PC-3 (cell line): ENCODE results near the gene RPL37. TPM values are rescaled to one million over a fixed set of nuclear protein-coding genes. Genes with fewer than 3 reads are reported as not detected.
"Not testable (repeated sequence)": the region's sequence is repeated elsewhere in the genome, so short reads cannot be mapped to it uniquely, and the experiment has no call there.

Experiments
- ATAC-seq: fragments of 200-7000 bp; cut with Tn5 transposase; 2 replicates; pipeline ENCODE4 v1.9.1; 2020; ENCODE audit warnings: mild to moderate bottlenecking, moderate library complexity
- BruUV-seq: library from RNA; stranded (reverse); fragments of 400-500 nt; replicated peaks from 2 replicates; lab custom pipeline; 2021; lab: Mats Ljungman, UMichigan
- CTCF ChIA-PET: fragments of 300-600 bp; sonication (Branson Sonifier 250); formaldehyde crosslinking; loops from one replicate; lab custom pipeline; 2022; ENCODE audit warnings: antibody characterized with exemption; lab: Charles Lee
- POLR2A ChIA-PET: fragments of 300-600 bp; sonication (Branson Sonifier 250); formaldehyde crosslinking; loops from one replicate; lab custom pipeline; 2022; ENCODE audit warnings: antibody characterized with exemption; ENCODE audit not compliant: unreplicated experiment; lab: Charles Lee
- DNase-seq: peaks from one replicate; pipeline ENCODE4 v3.0.0-alpha.2; 2015
- H2AFZ ChIP-seq: fragments of 300-600 bp; sonication (generic); 2 replicates; pipeline ENCODE4 v1.6.0; 2016; ENCODE audit warnings: antibody characterized with exemption, low read length
- H3F3A ChIP-seq: fragments of 300-600 bp; sonication (generic); one replicate; pipeline ENCODE4 v1.6.0; 2017; ENCODE audit warnings: antibody characterized with exemption, low read length, control low read depth, mild to moderate bottlenecking; ENCODE audit not compliant: unreplicated experiment
- H3K27ac ChIP-seq: fragments of 300-600 bp; sonication (generic); 2 replicates; pipeline ENCODE4 v1.5.1; 2016; ENCODE audit warnings: mild to moderate bottlenecking, low read length
- H3K27me3 ChIP-seq: fragments of 300-600 bp; sonication (generic); 2 replicates; pipeline ENCODE4 v1.6.1; 2016; ENCODE audit warnings: low read length, mixed read lengths
- H3K36me3 ChIP-seq: fragments of 300-600 bp; sonication (generic); 2 replicates; pipeline ENCODE4 v1.6.1; 2016; ENCODE audit warnings: low read depth, mixed run types, low read length, mixed read lengths
- H3K4me1 ChIP-seq: fragments of 300-600 bp; sonication (generic); 2 replicates; pipeline ENCODE4 v1.5.1; 2016; ENCODE audit warnings: low read length; ENCODE audit not compliant: insufficient read depth
- H3K4me2 ChIP-seq: fragments of 300-600 bp; sonication (generic); 2 replicates; pipeline ENCODE4 v1.6.0; 2016; ENCODE audit warnings: low read length
- H3K4me3 ChIP-seq: fragments of 300-600 bp; sonication (generic); 2 replicates; pipeline ENCODE4 v1.5.1; 2016; ENCODE audit warnings: mild to moderate bottlenecking, low read length, mixed read lengths
- H3K79me2 ChIP-seq: fragments of 300-600 bp; sonication (generic); 2 replicates; pipeline ENCODE4 v1.6.1; 2017; ENCODE audit warnings: low read length, mixed read lengths
- H3K9ac ChIP-seq: fragments of 300-600 bp; sonication (generic); 2 replicates; pipeline ENCODE4 v1.6.0; 2016; ENCODE audit warnings: mild to moderate bottlenecking, low read length
- H3K9me2 ChIP-seq: fragments of 300-600 bp; sonication (generic); replicated peaks from 2 replicates; pipeline ENCODE4 v1.6.1; 2016; ENCODE audit warnings: mixed run types, low read length, mixed read lengths
- H3K9me3 ChIP-seq: fragments of 300-600 bp; sonication (generic); 2 replicates; pipeline ENCODE4 v1.6.1; 2016; ENCODE audit warnings: low read length, mixed read lengths
- H4K20me1 ChIP-seq: fragments of 300-600 bp; sonication (generic); 2 replicates; pipeline ENCODE4 v1.6.1; 2016; ENCODE audit warnings: low read length, mixed read lengths
- EZH2 ChIP-seq: fragments of 300-600 bp; sonication (generic); IDR thresholded peaks from one replicate; pipeline ENCODE4 v1.6.1; 2017; ENCODE audit warnings: antibody characterized with exemption, mild to moderate bottlenecking, low read length; ENCODE audit not compliant: unreplicated experiment
- EZH2phosphoT487 ChIP-seq: fragments of 300-600 bp; sonication (generic); IDR thresholded peaks from 2 replicates; pipeline ENCODE4 v1.6.1; 2018; ENCODE audit warnings: mild to moderate bottlenecking, antibody characterized with exemption, low read length, borderline replicate concordance
- intact Hi-C: fragments of 100-400 bp; cut with micrococcal nuclease; formaldehyde crosslinking; loops from 2 replicates; pipeline ENCODE4 v1.9.0; 2023
- total RNA-seq: library from RNA; depleted of rRNA; stranded (reverse); fragments of >200 nt; gene quantifications from 2 replicates; pipeline ENCODE4 v1.2.3, GENCODE V29; 2014
- TF ChIP-seq, protein P1 (sequence below): fragments of 300-600 bp; sonication (generic); conservative IDR thresholded peaks from 2 replicates; pipeline ENCODE4 v1.5.1; 2017; ENCODE audit warnings: antibody characterized with exemption, low read depth, mild to moderate bottlenecking, low read length

RPL37 gene
- total RNA-seq, 1 experiment from 2014 or later = 2,823 TPM

GRCh38 chr5:40871177-40871576 is 36.2 kb upstream of the RPL37 start:
- no peaks in the 10 kb centered on the region for H3F3A ChIP-seq
- H3K79me2 ChIP-seq = no peaks in the 10 kb centered on the region
- peaks cover 7% of the 10 kb centered on the region; the same call in 1 of the 2 replicates for H3K4me1 ChIP-seq
- TF ChIP-seq EZH2 (no peak), EZH2phosphoT487 (no peak)
- TF ChIP-seq, protein P1, sequence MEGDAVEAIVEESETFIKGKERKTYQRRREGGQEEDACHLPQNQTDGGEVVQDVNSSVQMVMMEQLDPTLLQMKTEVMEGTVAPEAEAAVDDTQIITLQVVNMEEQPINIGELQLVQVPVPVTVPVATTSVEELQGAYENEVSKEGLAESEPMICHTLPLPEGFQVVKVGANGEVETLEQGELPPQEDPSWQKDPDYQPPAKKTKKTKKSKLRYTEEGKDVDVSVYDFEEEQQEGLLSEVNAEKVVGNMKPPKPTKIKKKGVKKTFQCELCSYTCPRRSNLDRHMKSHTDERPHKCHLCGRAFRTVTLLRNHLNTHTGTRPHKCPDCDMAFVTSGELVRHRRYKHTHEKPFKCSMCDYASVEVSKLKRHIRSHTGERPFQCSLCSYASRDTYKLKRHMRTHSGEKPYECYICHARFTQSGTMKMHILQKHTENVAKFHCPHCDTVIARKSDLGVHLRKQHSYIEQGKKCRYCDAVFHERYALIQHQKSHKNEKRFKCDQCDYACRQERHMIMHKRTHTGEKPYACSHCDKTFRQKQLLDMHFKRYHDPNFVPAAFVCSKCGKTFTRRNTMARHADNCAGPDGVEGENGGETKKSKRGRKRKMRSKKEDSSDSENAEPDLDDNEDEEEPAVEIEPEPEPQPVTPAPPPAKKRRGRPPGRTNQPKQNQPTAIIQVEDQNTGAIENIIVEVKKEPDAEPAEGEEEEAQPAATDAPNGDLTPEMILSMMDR = no peak
- no TSS peak for BruUV-seq
- H3K4me3 ChIP-seq = no peak overlapping the region
- ChIA-PET POLR2A (no interaction called here), CTCF (interaction anchor here (0.8 kb wide), 1 partner anchor 73 kb away, joined by 5 read pairs; the partner anchor contains the start of gene PRKAA1)
- H3K27ac ChIP-seq = no peak overlapping the region
- no peak overlapping the region for H3K9ac ChIP-seq
- peak overlapping the region; percentile 6; the same call in 1 of the 2 replicates for H3K4me2 ChIP-seq
- DNase-seq = peak; percentile 61
- intact Hi-C loops = loop anchor here (10.0 kb wide), 1 partner anchor 1296 kb away; no protein-coding TSS in a partner anchor
- ATAC-seq = peak; percentile 84
- H3K9me2 ChIP-seq = no peaks in the 10 kb centered on the region
- H3K36me3 ChIP-seq = no peaks in the 10 kb centered on the region
- no peak overlapping the region for H2AFZ ChIP-seq
- 0 out of 2 replicates have a peak, but pooled peaks cover 2% of the 10 kb centered on the region for H3K9me3 ChIP-seq
- no peaks in the 10 kb centered on the region for H3K27me3 ChIP-seq
- H4K20me1 ChIP-seq = no peaks in the 10 kb centered on the region

DNA sequence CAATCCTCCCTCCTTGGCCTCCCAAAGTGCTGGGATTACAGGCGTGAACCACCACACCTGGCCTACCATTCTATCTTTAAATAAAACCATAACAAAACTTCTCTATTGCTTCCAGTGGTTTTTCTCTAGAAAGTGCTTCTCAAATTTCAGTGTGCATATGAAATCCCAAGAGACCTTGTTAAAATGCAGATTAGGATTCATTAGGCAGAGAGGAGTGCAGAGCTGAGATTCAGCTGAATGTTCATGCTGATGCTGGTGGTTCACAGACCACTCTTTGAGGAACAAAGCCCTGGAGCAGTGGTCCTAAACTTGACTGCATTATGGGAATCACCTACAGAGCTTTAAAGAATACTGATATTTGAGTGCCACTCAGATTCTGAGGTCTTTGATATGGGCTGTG is 34.4 kb upstream of the RPL37 start:
- no peak overlapping the region for H3K27ac ChIP-seq
- no peaks in the 10 kb centered on the region for H3K36me3 ChIP-seq
- no peak overlapping the region for H3K4me2 ChIP-seq
- no TSS peak for BruUV-seq
- no peak overlapping the region for H3K4me3 ChIP-seq
- H3K9me3 ChIP-seq = 0 out of 2 replicates have a peak, but pooled peaks cover 6% of the 10 kb centered on the region
- H3K4me1 ChIP-seq = peaks cover 7% of the 10 kb centered on the region; the same call in 1 of the 2 replicates
- H3K27me3 ChIP-seq = no peaks in the 10 kb centered on the region
- H3K9me2 ChIP-seq = no peaks in the 10 kb centered on the region
- intact Hi-C loops = no loop called here
- H3F3A ChIP-seq = no peaks in the 10 kb centered on the region
- CTCF ChIA-PET = interaction anchor here (0.5 kb wide), 1 partner anchor 71 kb away, joined by 4 read pairs; no protein-coding TSS in a partner anchor
- no peak overlapping the region for H3K9ac ChIP-seq
- TF ChIP-seq, protein P1 = no peak
- no peak for TF ChIP-seq EZH2
- no peak for TF ChIP-seq EZH2phosphoT487
- no peak overlapping the region for H2AFZ ChIP-seq
- DNase-seq = no peak
- no peaks in the 10 kb centered on the region for H3K79me2 ChIP-seq
- no peak for ATAC-seq
- no peaks in the 10 kb centered on the region for H4K20me1 ChIP-seq
- POLR2A ChIA-PET = no interaction called here

- Histone ChIP-seq H3K9ac (no peak overlapping the region), H3F3A (no peaks in the 10 kb centered on the region), H3K36me3 (no peaks in the 10 kb centered on the region), H3K9me2 (no peaks in the 10 kb centered on the region), H3K27me3 (no peaks in the 10 kb centered on the region), H3K4me2 (no peak overlapping the region), H4K20me1 (no peaks in the 10 kb centered on the region), H3K9me3 (0 out of 2 replicates have a peak, but pooled peaks cover 6% of the 10 kb centered on the region), H3K4me3 (no peak overlapping the region), H3K4me1 (peaks cover 7% of the 10 kb centered on the region; the same call in 1 of the 2 replicates), H2AFZ (no peak overlapping the region), H3K79me2 (no peaks in the 10 kb centered on the region), H3K27ac (no peak overlapping the region)
- intact Hi-C loops = no loop called here
- BruUV-seq = no TSS peak
- ChIA-PET POLR2A (no interaction called here), CTCF (no interaction called here)
- DNase-seq (no peak), ATAC-seq (no peak)
- TF ChIP-seq, protein P1 = no peak
- TF ChIP-seq EZH2 = no peak
- no peak for TF ChIP-seq EZH2phosphoT487
Observed at GRCh38 chr5:40866844-40867243, 31.8 kb upstream of the RPL37 start.

GRCh38 chr5:40865004-40865403 is 30.0 kb upstream of the RPL37 start:
- H3F3A ChIP-seq, H3K9me2 ChIP-seq, DNase-seq, H3K4me1 ChIP-seq, H3K4me3 ChIP-seq, H3K27ac ChIP-seq, BruUV-seq, H3K4me2 ChIP-seq, H3K9me3 ChIP-seq, intact Hi-C loops, H4K20me1 ChIP-seq, H3K27me3 ChIP-seq, H3K79me2 ChIP-seq, POLR2A ChIA-PET, H3K9ac ChIP-seq, CTCF ChIA-PET, H2AFZ ChIP-seq, H3K36me3 ChIP-seq, ATAC-seq: not testable (repeated sequence)
